GM21447 (cell line): ENCODE data around the gene KRTAP4-16.
"Not testable (repeated sequence)": the region's sequence is repeated elsewhere in the genome, so short reads cannot be mapped to it uniquely, and the experiment has no call there.

ENCODE experiments used
- ATAC-seq: cut with Tn5 transposase; IDR thresholded peaks from one replicate; pipeline ENCODE4 v1.9.1; 2021; ENCODE audit not compliant: unreplicated experiment

Gene KRTAP4-16

GRCh38 chr17:41119696-41120690 is 18.0 kb upstream of the KRTAP4-16 start:
- ATAC-seq: not testable (repeated sequence)

- ATAC-seq: no peak
Observed at GRCh38 chr17:41118721-41119120, 16.7 kb upstream of the KRTAP4-16 start.

GRCh38 chr17:41117846-41118386 is 15.9 kb upstream of the KRTAP4-16 start, which contains the start of gene KRTAP4-11:
Gene KRTAP4-11, minus strand, starts transcription at chr17:41118373. Its CDS starts 58 bp downstream, at chr17:41118315.
- ATAC-seq: not testable (repeated sequence)

- ATAC-seq: no peak
Observed at GRCh38 chr17:41116297-41116696, 14.3 kb upstream of the KRTAP4-16 start.

GRCh38 chr17:41111151-41111885 is 9.3 kb upstream of the KRTAP4-16 start:
- ATAC-seq: no peak

GRCh38 chr17:41108728-41109386 is 6.8 kb upstream of the KRTAP4-16 start:
- ATAC-seq: not testable (repeated sequence)

- no peak for ATAC-seq
Observed at GRCh38 chr17:41107941-41108450, 6.0 kb upstream of the KRTAP4-16 start.

- ATAC-seq: not testable (repeated sequence)
Observed at GRCh38 chr17:41105347-41105746, 3.3 kb upstream of the KRTAP4-16 start, which contains the start of gene KRTAP4-9. Gene KRTAP4-9, plus strand, starts transcription at chr17:41105389. Its CDS starts 0 bp downstream, at chr17:41105389.

GRCh38 chr17:41104386-41105038 is 2.5 kb upstream of the KRTAP4-16 start:
- not testable (repeated sequence) for ATAC-seq

- ATAC-seq: no peak
Observed at GRCh38 chr17:41103896-41104295, 1.9 kb upstream of the KRTAP4-16 start.

- ATAC-seq: not testable (repeated sequence)
Observed at GRCh38 chr17:41099682-41100480, 2.1 kb downstream of the KRTAP4-16 start.

- ATAC-seq: no peak
Observed at GRCh38 chr17:41098481-41098880, 3.5 kb downstream of the KRTAP4-16 start.

- no peak for ATAC-seq
Observed at GRCh38 chr17:41098042-41098441, 4.0 kb downstream of the KRTAP4-16 start, which contains the start of gene KRTAP4-8. Gene KRTAP4-8, minus strand, starts transcription at chr17:41098142. Its CDS starts 58 bp downstream, at chr17:41098084.

GRCh38 chr17:41096055-41096454 is 6.0 kb downstream of the KRTAP4-16 start:
- ATAC-seq: no peak

GRCh38 chr17:41088760-41089352 is 13.2 kb downstream of the KRTAP4-16 start:
- not testable (repeated sequence) for ATAC-seq

GRCh38 chr17:41084100-41084856 is 17.7 kb downstream of the KRTAP4-16 start, which contains the start of gene KRTAP4-7:
Gene KRTAP4-7, plus strand, starts transcription at chr17:41084150. Its CDS starts 57 bp downstream, at chr17:41084207.
- ATAC-seq: not testable (repeated sequence)

- not testable (repeated sequence) for ATAC-seq
Observed at GRCh38 chr17:41083427-41083826, 18.6 kb downstream of the KRTAP4-16 start.

GRCh38 chr17:41082626-41083025 is 19.4 kb downstream of the KRTAP4-16 start:
- ATAC-seq: no peak
